Activated effector memory CD4-positive, alpha-beta T cell treated with anti-CD3 and anti-CD28 coated beads, Interleukin-2, amount 50 U/mL, for 16 hours (primary cell): Measurements from ENCODE around the gene KIF2C.
"Not testable (repeated sequence)": the region's sequence is repeated elsewhere in the genome, so short reads cannot be mapped to it uniquely, and the experiment has no call there.

Experiments
- DNase-seq: peaks from one replicate; pipeline ENCODE4 v3.0.0-alpha.2; 2020

KIF2C gene

DNA sequence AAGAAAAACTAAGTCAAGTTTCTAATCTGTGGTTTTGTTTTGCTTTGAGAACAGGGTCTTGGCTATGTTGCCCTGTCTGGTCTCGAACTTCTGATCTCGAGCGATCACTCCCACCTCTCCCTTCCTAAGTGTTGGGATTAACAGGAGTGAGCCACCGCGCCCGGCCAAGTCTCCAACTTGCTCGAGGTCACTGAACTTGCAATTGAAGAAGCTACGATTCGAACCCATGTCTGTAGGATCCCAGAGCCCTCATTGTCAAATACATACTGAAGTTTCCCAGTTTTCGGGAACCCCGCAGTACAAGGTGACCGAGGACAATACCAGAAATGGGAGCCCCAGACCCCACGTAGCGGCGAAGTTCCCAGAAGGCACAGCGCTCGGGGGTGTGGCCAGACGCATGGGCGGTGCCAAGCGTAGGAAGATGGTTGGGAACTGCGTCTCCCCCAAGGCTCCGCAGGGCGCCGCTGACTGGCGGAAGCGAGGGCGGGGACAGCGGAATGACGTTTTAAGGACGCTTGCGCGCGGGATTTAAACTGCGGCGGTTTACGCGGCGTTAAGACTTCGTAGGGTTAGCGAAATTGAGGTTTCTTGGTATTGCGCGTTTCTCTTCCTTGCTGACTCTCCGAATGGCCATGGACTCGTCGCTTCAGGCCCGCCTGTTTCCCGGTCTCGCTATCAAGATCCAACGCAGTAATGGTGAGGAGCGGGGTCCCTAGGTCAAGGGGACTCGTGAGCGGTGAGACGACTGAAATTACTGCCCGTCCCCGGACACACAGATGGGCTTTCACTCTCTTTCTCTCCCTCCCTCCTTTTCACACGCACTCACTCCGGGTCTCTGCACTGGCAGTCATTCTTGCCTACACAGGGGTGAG lies at the start of gene KIF2C:
Gene KIF2C, plus strand, starts transcription at position 531 of the 872 bp plus-strand sequence. Its CDS starts 96 bp downstream, at position 627.
- DNase-seq, result peak; percentile 99

DNA sequence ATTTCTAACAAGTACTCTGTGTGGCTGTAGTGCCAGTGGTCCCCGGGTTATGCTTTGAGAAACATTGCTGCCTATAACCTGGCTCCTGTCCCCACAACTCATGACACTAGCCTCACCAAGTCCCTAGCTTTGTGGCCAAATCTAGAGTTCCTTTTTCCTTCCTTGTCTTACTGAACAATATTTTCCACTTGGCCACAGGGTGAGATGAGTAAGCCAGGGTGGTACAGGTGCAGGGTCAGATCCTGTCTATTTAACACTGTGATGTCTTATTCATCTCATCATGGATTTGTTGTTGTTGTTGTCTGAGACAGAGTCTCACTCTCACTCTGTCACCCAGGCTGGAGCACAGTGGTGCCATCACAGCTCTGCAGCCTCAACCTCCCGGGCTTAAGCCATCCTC lies 46.5 kb upstream of the KIF2C start:
- DNase-seq, result no peak

DNA sequence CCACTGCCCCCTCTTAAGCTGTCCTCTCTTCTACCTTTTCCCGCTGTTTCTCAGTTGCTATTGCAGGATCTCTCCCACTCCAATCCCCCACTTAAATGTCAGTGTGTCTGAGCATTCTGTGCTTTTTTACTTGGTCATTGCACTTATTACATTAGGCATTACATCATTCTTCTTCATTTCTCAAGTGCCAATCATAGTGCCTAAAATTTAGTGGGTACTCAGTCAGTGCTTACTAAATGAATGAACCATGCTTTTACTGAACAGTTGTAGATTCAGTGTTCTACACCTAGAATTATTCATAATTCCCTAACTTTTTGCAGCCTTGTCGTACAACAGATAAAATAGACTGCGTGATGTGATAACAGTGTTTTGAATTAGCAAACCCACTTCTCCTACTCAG lies 45.7 kb upstream of the KIF2C start:
- no peak for DNase-seq

DNA sequence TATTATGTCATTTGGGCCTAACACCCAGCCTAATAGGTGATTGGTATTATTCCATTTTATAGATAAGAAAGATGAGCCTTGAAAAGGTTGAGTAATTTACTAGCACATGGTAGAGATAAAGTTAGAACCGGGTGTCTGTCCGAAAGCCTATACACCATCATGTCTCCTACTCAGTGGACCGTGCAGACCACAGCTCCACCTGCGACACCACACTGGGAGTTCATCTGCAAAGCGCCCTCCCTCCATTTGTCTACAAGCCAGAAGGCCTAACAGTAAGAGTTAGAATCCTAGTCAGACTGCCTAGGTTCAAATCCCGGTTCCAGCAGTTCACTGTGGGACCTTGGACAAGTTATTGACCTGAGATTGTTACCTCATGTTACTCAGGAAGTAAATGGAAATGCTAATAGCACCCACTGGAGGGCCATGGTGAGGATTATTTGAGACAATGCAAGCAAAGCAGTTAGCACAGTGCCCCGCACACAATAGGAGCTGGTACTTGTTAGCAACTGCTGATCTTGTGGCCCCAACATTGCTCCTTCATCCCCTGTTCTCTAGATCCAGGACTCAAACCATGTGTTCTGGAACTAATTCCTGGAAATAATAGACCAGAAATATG lies 44.7 kb upstream of the KIF2C start:
- DNase-seq, result no peak

DNA sequence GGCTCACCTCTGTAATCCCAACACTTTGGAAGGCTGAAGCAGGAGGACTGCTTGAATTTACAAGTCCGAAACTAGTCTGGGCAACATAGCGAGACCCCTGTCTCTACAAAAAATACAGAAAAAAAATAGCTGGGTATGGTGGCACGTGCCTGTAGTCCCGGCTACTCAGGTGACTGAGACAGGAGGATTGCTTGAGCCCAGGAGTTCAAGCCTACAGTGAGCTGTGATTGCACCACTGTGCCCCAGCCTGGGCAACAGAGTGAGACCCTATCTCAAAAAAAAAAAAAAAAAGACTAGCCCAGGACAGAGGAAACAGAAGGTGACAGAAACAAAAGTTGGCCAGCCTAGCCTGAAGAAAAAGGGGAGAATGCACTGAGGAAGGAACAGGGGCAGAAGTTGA lies 44.0 kb upstream of the KIF2C start:
- no peak for DNase-seq

DNA sequence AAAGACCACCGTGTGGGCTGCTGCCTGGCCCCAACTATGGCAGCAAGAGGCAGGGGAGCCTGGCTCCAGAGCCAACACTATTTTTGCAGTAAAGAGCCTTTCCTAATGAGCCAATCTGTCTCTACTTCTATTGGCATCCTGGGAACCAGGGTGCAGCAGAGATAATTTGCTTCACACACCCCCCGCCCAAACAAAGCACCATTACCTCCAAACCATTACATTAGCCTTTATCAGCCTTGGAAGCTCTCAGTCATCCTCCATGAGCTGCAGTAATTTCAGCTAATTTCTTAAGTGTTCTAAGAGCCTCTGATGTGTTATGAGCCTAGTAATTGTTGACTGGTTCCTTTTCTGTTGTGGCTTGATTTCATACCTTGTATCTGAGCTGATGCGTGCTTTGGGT lies 43.5 kb upstream of the KIF2C start:
- no peak for DNase-seq

DNA sequence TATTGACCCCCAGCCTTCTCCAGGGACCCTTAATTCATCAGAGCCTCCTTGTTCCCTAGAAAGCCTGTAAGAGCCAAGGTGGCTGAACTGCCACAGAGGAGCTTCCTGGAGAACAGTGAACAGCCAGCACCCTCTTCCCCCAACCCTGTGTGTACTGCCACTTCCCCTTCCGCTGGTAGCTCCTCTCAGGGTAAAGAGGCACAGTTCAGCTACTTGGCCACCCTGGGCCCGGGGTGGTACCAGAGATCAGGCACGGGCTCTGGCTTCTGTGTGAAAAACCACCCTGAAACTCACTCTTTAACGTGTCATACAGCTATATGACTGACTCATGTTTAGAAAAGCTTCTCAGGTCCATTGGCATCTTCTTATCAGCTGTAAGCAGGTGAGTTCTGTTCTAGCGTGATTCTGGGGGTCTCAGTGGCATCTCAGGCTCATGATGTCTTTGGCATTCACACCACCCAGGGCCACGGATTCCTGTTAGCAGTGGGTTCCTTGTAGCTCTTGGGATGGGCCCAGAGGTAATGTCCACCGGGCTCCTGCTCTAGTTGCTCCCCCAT lies 42.8 kb upstream of the KIF2C start:
- peak; percentile 68 for DNase-seq

DNA sequence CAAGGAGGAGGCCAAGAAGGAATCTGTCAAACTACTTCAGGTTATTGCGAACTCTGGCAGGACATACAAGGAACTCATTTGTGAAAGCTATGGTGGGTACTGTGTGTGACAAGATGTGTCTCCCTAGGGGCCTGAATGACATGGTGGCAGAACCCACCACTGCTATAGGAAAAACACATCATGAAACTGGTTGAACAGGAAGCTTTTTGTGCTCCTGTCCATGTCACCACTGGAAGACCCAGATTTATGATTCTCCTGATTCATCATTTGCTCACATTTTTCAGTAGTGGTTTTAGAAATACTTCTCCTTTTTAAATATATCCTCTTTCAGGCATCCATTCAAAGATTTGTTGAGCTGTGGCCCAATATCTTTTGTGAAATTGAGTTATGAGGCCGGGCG lies 41.5 kb upstream of the KIF2C start:
- no peak for DNase-seq

DNA sequence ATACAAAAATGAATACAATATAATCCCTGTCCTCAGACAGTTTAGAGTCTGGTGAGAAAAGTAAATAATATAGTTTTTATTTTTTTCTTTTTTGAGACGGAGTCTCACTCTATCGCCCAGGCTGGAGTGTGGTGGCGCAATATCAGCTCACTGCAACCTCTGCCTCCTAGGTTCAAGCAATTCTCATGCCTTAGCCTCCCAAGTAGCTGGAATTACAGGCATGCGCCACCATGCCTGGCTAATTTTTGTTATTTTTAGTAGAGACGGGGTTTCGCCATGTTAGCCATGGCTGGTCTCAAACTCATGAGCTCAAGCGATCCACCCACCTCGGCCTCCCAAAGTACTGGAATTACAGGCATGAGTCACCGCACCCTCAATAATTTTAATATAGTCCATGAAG lies 40.3 kb upstream of the KIF2C start:
- not testable (repeated sequence) for DNase-seq

DNA sequence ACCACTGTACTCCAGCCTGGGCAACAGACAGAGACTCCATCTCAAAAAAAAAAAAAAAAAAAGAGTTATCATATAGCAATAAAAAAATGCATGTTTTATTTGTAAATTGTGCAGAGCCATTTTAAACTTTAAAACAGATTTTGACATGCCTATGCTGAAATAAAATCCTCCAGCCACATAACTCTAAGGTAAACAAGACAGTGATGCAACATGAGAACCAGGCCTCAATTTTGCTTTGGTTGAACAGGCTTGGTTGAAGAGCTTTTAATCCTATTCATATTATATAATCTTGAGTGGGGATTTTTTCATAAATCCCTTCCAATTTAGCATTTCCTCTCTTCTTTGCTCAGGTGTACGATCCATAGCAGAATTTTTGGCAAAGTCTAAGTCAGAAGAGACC lies 39.1 kb upstream of the KIF2C start:
- no peak for DNase-seq

DNA sequence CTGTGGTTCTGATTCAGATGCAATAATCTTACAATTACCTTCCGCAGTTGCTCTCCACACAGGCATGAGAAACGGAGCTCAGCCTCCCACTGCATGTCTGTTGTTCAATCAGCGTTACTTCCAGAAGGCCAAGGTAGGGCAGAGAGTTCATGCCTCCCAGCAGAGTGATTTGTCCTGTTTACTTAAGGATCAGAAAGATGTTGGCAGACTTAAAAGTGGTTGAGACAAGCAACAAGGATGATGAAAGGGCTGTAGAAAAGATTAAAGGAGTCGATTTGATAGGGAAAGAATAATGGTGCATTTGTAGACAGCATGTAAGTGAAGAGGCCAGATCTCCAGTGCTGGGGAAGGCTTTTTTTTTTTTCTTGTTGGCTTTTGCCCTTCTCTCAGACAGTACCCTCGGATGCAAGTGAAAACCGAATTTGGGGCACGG lies 38.5 kb upstream of the KIF2C start:
- DNase-seq, result no peak

DNA sequence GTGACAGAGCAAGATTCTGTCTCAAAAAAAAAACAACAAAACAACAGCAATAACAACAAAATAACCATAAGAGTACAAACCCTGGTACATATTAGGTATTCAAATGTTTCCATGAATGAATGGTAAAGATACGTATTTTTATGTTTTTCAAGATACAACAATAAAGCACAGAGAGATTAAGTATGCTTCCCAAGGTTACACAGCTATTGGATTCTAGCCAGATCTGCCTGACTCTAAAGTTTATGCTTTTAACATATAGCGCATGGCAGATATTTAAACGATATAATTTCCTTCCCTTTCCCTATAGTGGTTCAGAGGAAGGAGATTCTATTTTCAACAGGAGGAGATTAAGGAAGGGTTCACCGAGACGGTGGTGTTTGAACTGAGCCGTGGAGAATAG lies 34.2 kb upstream of the KIF2C start:
- DNase-seq, result no peak

DNA sequence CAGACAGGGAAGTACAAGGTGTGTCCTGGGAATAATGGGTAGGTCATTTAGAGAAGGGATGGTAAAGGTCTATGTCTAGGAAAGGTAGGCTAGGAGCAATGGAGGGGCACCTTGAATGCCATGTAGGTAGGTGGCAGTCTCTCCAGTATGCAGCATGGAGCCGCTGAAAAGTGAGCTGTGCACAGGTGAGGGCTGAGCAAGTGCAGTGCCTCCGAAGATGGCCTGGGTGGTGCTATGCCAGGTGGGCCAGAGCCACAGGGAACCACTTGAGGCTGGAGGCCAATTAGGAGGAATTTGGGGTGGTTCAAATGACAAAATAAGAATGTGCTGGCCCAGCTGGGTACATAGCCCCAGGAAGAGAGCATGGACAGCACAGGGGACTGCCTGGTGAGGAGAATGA lies 33.7 kb upstream of the KIF2C start:
- no peak for DNase-seq

DNA sequence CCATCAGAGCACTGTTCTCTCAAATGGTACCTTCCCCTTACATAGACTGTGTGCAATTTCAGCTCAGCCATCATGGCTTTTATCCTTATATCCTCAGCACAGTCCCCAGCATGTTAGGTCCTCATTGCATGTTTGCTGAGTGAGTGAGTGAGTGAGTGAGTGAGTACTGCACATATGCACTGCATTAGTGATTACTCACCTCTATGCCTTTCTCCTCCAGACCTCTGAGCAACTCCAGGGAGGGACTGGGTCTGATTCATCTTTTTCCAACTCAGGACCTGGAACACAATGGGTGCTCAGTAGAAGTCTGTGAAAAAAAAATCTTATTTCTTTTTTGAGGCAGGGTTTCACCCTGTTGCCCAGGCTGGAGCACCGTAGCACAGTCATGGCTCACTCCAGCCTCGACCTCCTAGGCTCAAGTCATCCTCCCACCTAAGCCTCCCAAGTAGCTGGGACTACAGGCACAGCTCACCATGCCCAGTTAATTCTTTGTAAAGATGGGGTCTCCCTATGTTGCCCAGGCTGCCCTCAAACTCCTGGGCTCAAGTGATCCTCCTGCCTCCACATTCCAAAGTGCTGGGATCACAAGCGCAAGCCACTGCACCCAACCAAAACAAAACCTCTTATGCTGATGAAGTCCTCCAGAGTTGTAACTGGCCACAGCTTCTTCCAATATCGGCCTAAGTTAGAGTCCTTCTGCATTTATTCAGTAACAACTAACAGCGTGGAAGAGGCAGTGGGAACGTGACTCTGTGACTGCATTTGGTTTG lies 32.3 kb upstream of the KIF2C start:
- DNase-seq, result no peak

DNA sequence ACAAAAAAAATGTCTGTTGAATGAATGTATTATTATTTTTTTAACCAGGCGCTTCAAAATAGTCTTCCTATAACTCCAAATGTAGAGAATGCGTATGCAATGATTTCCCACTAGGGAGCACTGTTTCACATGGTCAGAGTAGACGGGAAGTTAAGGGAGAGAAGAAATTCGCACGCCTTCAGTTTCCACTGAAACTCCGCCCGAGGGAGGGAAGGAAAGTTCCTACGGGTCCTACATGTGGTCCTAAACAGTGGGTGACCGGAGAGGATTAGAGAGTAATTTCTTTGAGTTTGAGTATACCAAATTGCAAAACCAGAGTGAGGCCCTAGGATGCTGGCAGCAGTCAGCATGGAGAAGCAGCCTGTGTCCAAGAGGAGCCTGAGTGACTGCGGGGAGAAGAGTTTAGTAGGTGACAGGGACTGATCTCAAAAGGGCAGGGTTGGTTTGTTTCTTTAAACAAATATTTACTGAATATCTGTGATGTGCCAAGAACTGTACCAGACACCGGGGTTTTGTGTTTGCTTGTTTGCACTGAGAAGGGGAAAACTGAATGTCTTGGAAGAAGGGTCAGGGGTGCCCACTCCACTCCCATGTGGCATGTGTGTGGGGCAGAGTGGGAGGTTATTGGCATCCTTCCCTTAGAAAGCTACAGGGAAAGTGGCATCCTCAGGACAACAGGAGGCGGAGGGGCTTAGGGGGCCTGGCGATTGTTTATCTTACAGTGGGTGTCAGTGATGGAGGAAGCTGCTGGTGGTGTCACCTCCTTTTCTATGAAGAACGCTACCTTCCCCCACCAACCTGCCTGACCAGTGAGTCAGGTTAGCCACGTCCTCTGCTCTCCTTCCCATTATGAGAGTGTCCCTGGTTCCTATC lies 31.4 kb upstream of the KIF2C start:
- DNase-seq, result peak; percentile 64

DNA sequence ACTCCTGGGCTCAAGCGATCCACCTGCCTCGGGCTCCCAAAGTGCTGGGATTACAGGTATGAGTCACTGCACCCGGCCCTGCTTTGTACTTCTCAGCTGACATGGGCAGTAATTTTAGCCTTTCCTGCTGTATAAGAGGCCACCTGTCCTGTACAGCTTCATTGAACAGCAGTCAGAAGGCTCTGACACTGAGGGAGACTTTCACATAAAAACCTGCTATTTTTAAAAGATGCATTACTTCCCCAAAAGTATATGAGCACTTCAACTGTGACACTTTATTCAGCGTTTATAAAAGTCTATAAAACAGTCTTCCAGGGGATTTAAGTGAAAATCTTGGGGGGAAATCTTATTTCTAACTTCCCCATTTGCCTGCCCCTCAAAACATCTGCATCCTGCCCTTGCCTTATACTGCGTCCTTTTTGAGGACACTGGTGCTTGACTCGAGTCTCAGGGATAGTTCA lies 26.3 kb upstream of the KIF2C start:
- DNase-seq, result no peak

DNA sequence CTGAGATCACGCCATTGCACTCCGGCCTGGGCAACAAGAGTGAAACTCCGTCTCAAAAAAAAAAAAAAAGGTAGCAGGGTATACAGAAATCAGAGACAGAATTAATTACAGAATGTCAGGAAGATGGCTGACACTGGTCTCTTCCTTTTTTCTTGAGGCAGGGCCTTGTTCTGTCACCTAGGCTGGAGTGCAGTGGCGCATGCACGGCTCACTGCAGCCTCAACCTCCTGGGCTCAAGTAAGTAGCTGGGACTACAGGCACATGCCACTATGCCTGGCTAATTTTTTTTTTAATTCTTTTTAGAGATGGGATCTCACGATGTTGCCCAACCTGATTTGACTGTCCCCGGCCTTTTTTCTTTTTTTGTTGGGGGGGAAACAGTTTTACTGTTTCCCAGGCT lies 25.1 kb upstream of the KIF2C start:
- no peak for DNase-seq

DNA sequence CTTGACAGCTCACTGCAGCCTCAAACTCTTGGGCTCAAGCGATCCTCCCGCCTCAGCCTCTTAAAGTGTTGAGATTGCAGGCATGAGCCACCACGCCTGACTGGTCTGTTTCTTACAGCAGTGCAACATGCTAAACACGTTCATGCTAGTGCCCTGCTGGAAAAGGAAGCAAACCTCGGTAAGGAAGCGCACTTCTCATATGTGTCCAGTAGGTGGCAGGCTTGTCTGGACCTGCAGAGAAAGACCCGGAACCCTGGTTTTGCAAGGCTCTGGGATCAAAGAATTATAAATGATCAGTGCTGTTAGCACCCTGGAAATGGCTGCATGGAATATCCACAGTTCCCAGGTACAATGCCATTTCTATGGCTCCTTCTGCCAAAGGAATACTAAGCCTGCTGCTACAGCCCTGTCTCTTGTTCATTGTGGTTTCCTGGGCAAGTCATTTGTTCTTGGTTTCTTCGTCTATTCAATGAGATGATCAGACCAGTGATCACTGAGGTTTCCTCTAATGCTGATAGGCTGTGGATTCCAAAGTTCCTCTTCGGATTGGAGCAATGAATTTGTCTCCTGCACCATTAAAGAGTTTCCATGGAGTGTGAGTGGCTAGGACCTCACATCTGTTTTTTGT lies 24.6 kb upstream of the KIF2C start:
- peak; percentile 85 for DNase-seq

DNA sequence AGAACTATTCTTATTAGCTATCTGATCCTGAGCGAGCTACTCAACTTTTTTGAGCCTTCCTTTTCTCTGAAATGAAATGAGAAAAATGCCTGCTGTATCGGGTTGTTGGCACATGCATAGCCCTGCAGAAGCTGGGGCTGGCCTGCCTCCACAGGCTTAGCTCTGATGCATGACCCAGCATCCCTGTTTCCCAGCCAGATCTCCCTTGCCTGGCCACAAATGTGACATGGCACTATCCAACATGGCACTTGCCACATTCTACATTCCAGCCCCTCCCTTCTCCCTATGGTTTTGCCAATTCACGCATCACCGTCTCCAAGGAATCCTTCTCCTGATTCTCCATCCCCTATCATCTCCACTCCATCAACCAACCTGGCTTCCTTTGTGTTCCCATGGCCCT lies 22.5 kb upstream of the KIF2C start:
- DNase-seq, result no peak

DNA sequence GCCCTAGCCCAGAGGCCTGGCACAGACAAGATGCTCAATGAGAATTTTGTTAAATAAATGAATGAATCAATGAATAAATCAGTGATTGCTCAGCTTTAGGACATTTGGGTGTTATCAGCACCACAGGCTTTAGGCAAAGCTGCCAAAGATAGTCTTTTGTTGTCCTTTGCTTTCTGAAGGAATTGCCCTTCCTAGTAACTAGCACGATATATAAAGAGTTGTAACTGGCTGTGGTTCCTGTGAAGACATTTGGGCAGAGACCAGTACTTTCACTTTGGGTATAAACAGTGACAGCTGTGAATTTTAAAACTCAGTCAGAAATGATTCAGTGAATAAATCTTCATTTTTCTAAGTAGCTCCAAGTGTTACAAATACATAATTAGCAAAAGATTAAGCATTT lies 22.0 kb upstream of the KIF2C start:
- DNase-seq, result no peak

DNA sequence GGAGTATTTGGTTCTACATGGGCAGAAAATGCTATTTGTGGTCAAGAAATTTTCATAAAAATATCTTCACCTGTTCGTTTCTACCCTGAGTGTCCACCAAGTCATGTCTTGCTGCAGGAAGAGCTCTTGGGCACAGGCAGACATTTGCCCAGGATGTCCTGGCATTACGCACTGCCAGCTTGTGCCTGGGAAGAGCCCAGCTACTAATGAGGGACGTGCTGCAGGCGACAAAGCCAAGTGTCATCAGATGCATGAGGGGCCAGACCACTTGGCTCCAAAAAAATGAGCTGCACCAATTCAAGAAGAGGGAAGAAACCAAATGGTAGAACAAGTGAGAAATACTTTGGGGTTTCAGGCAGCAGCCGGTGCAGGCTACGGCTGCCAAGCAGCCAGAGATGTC lies 21.5 kb upstream of the KIF2C start:
- no peak for DNase-seq

DNA sequence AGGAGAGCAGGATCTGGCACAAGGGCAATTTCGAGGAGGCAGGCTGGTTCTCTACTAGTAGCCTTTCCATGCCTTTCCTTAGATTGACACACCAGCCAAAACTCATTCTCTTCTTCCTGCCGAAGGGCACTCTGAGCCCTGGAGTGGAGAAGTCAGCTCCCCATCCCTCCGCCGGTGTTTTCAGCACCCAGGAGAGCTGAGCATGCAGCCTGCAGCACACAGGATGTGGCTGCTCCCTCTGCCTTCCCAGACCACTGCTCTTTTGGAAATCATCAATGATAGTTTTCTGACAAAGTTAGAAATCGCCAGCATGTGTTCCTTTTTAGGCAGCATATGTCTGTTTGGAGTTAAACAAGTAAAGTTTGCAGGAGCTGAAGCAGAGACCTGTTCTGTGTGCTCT lies 20.3 kb upstream of the KIF2C start:
- DNase-seq, result no peak
